ENCODE data around the gene CHSY3. TPM values are rescaled to one million over a fixed set of nuclear protein-coding genes. Genes with fewer than 3 reads are reported as not detected.

Gene CHSY3
- total and polyA plus RNA-seq, 4 donors, result 0.40 to 7.7 (median 2.1) TPM

- Histone ChIP-seq H3K27me3 (ENCODE audit: control insufficient read depth in 4 of 4, insufficient read depth in 4 of 4, low read length in 3 of 4) (no peaks in the 10 kb centered on the region), H3K4me1 (ENCODE audit: control insufficient read depth in 4 of 4, insufficient read depth in 4 of 4, low read length in 3 of 4) (no peaks in the 10 kb centered on the region), H3K36me3 (ENCODE audit: control insufficient read depth in 4 of 4, insufficient read depth in 3 of 4, low read depth in 1 of 4, low read length in 3 of 4) (no peaks in the 10 kb centered on the region), H3K27ac (ENCODE audit: low read depth in 1 of 2, low read length in 2 of 2) (no peak overlapping the region), H3K9me3 (ENCODE audit: control insufficient read depth in 4 of 4, low read length in 3 of 4) (no peaks in the 10 kb centered on the region), H3K9ac (ENCODE audit: low read depth in 1 of 2, low read length in 2 of 2) (no peak overlapping the region), H3K4me3 (ENCODE audit: low read depth in 1 of 3, low read length in 3 of 3) (no peak overlapping the region)
- WGBS, result 88% methylated on average over 1 of the region's 1 CpG
- no peak for DNase-seq (ENCODE audit: low spot score)
- no peak for TF ChIP-seq RAD21 (IDR thresholded peaks at IDR 0.05)
Observed at GRCh38 chr5:130043834-130044233, 139.6 kb downstream of the CHSY3 start.

- TF ChIP-seq RXRA (IDR thresholded peaks at IDR 0.05) (no peak), HNF4A (conservative IDR thresholded peaks at IDR 0.05) (no peak), NR2F2 (IDR thresholded peaks at IDR 0.05) (no peak), JUND (IDR thresholded peaks at IDR 0.05) (no peak), YY1 (IDR thresholded peaks at IDR 0.05) (no peak)
- TF ChIP-seq, protein P1, sequence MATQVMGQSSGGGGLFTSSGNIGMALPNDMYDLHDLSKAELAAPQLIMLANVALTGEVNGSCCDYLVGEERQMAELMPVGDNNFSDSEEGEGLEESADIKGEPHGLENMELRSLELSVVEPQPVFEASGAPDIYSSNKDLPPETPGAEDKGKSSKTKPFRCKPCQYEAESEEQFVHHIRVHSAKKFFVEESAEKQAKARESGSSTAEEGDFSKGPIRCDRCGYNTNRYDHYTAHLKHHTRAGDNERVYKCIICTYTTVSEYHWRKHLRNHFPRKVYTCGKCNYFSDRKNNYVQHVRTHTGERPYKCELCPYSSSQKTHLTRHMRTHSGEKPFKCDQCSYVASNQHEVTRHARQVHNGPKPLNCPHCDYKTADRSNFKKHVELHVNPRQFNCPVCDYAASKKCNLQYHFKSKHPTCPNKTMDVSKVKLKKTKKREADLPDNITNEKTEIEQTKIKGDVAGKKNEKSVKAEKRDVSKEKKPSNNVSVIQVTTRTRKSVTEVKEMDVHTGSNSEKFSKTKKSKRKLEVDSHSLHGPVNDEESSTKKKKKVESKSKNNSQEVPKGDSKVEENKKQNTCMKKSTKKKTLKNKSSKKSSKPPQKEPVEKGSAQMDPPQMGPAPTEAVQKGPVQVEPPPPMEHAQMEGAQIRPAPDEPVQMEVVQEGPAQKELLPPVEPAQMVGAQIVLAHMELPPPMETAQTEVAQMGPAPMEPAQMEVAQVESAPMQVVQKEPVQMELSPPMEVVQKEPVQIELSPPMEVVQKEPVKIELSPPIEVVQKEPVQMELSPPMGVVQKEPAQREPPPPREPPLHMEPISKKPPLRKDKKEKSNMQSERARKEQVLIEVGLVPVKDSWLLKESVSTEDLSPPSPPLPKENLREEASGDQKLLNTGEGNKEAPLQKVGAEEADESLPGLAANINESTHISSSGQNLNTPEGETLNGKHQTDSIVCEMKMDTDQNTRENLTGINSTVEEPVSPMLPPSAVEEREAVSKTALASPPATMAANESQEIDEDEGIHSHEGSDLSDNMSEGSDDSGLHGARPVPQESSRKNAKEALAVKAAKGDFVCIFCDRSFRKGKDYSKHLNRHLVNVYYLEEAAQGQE (IDR thresholded peaks at IDR 0.05), result no peak
- H3K4me3 ChIP-seq (ENCODE audit: low read depth in 1 of 3, low read length in 3 of 3), result no peak overlapping the region
- H3K27ac ChIP-seq (ENCODE audit: low read depth in 1 of 2, low read length in 2 of 2), result no peak overlapping the region
- no peaks in the 10 kb centered on the region for H3K36me3 ChIP-seq (ENCODE audit: control insufficient read depth in 4 of 4, insufficient read depth in 3 of 4, low read depth in 1 of 4, low read length in 3 of 4)
- H3K9ac ChIP-seq (ENCODE audit: low read depth in 1 of 2, low read length in 2 of 2), result no peak overlapping the region
- no peak for DNase-seq (ENCODE audit: low spot score)
- no peaks in the 10 kb centered on the region for H3K27me3 ChIP-seq (ENCODE audit: control insufficient read depth in 4 of 4, insufficient read depth in 4 of 4, low read length in 3 of 4)
- no peaks in the 10 kb centered on the region for H3K9me3 ChIP-seq (ENCODE audit: control insufficient read depth in 4 of 4, low read length in 3 of 4)
- no peaks in the 10 kb centered on the region for H3K4me1 ChIP-seq (ENCODE audit: control insufficient read depth in 4 of 4, insufficient read depth in 4 of 4, low read length in 3 of 4)
- 81% methylated on average over 3 of the region's 3 CpGs for WGBS
Observed at GRCh38 chr5:130045334-130045733, 141.1 kb downstream of the CHSY3 start.

DNA sequence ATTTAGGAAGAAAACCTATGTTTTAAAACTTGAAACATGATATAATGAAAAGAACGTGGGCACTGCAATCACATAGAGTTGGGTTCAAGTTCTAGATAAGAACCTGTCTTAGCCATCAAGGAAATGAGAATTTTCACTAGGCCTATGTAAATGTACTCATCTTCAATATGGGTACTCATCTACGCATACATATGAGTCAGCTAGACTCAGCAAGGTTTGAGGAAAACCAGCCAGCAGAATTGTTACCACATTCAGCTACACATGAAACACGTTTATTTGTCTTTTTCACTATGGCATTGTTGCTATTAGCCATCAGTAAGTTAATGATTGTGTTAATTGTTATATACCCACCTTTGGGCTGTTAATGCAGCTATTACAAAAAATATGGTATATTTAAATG, 146.3 kb downstream of the CHSY3 start:
- H3K9ac ChIP-seq (ENCODE audit: low read depth in 1 of 2, low read length in 2 of 2), result no peak overlapping the region
- no peak for TF ChIP-seq HNF4G (IDR thresholded peaks at IDR 0.05)
- TF ChIP-seq FOXA1 (IDR thresholded peaks at IDR 0.05), result no peak
- TF ChIP-seq SP1 (IDR thresholded peaks at IDR 0.05), result no peak
- no peak for TF ChIP-seq EGR1 (IDR thresholded peaks at IDR 0.05; ENCODE audit: low read depth in 2 of 2)
- no peak for TF ChIP-seq CTCF (IDR thresholded peaks at IDR 0.05; ENCODE audit: low read depth, low read length, missing input control)
- DNase-seq (ENCODE audit: low spot score), result no peak
- no peaks in the 10 kb centered on the region for H3K27me3 ChIP-seq (ENCODE audit: control insufficient read depth in 4 of 4, insufficient read depth in 4 of 4, low read length in 3 of 4)
- H3K36me3 ChIP-seq (ENCODE audit: control insufficient read depth in 4 of 4, insufficient read depth in 3 of 4, low read depth in 1 of 4, low read length in 3 of 4), result no peaks in the 10 kb centered on the region
- WGBS, result 84% methylated on average over 3 of the region's 3 CpGs
- no peaks in the 10 kb centered on the region for H3K4me1 ChIP-seq (ENCODE audit: control insufficient read depth in 4 of 4, insufficient read depth in 4 of 4, low read length in 3 of 4)
- H3K9me3 ChIP-seq (ENCODE audit: control insufficient read depth in 4 of 4, low read length in 3 of 4), result no peaks in the 10 kb centered on the region
- no peak overlapping the region for H3K4me3 ChIP-seq (ENCODE audit: low read depth in 1 of 3, low read length in 3 of 3)
- no peak overlapping the region for H3K27ac ChIP-seq (ENCODE audit: low read depth in 1 of 2, low read length in 2 of 2)

All from liver (tissue), 9 donors.